ENCODE measurements around the gene FBRS. TPM values are rescaled to one million over a fixed set of nuclear protein-coding genes. Genes with fewer than 3 reads are reported as not detected.

Gene FBRS
- total RNA-seq, 2 donors from 2014 or later = 49.0 to 106 TPM

DNA sequence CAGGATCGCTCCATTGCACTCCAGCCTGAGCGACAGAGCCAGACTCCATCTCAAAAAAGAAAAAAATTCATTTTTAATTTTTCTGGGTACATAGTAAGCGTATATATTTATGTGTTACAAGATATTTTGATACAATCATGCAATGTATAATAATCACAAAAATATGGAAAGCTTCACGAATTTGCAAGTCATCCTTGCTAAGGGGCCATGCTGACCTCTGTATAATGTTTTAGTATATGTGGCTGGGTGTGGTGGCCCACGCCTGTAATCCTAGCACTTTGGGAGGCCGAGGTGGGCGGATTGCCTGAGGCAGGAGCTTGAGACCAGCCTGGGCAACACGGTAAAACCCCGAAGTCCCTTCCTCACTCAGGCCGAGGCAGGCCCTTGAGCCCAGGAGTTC is 16.9 kb downstream of the FBRS start:
- no peak overlapping the region for H3K27ac ChIP-seq
- intact Hi-C loops (cut with DNase I) = no loop called here
- H3K36me3 ChIP-seq = peaks cover 0 to 2% of the 10 kb centered on the region in 2 donors
- no peak for DNase-seq (ENCODE audit: low spot score)
- H3K27me3 ChIP-seq (replicated peaks; ENCODE audit: insufficient read depth) = no peaks in the 10 kb centered on the region
- 89% methylated on average over 10 of the region's 10 CpGs for WGBS
- no peak overlapping the region for H3K4me3 ChIP-seq
- no peak for TF ChIP-seq POLR2AphosphoS5 (IDR thresholded peaks at IDR 0.05)
- TF ChIP-seq POLR2A (IDR thresholded peaks at IDR 0.05) = no peak
- TF ChIP-seq, protein P1, sequence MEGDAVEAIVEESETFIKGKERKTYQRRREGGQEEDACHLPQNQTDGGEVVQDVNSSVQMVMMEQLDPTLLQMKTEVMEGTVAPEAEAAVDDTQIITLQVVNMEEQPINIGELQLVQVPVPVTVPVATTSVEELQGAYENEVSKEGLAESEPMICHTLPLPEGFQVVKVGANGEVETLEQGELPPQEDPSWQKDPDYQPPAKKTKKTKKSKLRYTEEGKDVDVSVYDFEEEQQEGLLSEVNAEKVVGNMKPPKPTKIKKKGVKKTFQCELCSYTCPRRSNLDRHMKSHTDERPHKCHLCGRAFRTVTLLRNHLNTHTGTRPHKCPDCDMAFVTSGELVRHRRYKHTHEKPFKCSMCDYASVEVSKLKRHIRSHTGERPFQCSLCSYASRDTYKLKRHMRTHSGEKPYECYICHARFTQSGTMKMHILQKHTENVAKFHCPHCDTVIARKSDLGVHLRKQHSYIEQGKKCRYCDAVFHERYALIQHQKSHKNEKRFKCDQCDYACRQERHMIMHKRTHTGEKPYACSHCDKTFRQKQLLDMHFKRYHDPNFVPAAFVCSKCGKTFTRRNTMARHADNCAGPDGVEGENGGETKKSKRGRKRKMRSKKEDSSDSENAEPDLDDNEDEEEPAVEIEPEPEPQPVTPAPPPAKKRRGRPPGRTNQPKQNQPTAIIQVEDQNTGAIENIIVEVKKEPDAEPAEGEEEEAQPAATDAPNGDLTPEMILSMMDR (IDR thresholded peaks at IDR 0.05) = no peak
- H3K4me1 ChIP-seq (replicated peaks) = no peaks in the 10 kb centered on the region
- H3K9me3 ChIP-seq = no peaks in the 10 kb centered on the region

GRCh38 chr16:30677931-30678585 is 19.8 kb downstream of the FBRS start:
- intact Hi-C loops (cut with DNase I) = no loop called here
- H3K27ac ChIP-seq = no peak overlapping the region
- TF ChIP-seq POLR2A (IDR thresholded peaks at IDR 0.05) = no peak
- no peak for TF ChIP-seq POLR2AphosphoS5 (IDR thresholded peaks at IDR 0.05)
- TF ChIP-seq, protein P1 (IDR thresholded peaks at IDR 0.05) = no peak
- H3K27me3 ChIP-seq (replicated peaks; ENCODE audit: insufficient read depth) = no peaks in the 10 kb centered on the region
- no peaks in the 10 kb centered on the region for H3K4me1 ChIP-seq (replicated peaks)
- no peak for DNase-seq (ENCODE audit: low spot score)
- no peak overlapping the region for H3K4me3 ChIP-seq
- no peaks in the 10 kb centered on the region for H3K36me3 ChIP-seq
- 76% methylated on average over 11 of the region's 11 CpGs for whole genome bisulfite sequencing
- H3K9me3 ChIP-seq = no peaks in the 10 kb centered on the region

DNA sequence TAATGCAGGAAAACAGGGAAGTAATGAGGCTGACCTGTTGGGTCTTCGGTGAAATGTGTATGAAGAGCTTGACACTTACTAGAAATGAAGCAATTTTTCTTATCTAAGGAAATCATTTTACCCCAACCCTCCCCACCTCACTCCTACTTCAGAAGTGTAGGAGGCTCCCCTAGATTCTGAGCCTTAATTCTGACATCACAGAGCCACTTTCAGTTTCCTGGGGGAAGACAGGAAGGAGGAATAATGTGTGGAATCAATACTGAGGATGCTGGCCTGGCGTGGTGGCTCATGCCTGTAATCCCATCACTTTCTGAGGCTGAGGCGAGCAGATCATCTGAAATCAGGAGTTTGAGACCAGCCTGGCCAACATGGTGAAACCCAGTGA is 20.3 kb downstream of the FBRS start:
- no peaks in the 10 kb centered on the region for H3K4me1 ChIP-seq (replicated peaks)
- 87% methylated on average over 3 of the region's 3 CpGs for WGBS
- no peak for TF ChIP-seq POLR2AphosphoS5 (IDR thresholded peaks at IDR 0.05)
- TF ChIP-seq, protein P1 (IDR thresholded peaks at IDR 0.05) = no peak
- no peak for TF ChIP-seq POLR2A (IDR thresholded peaks at IDR 0.05)

GRCh38 chr16:30680326-30680725 is 22.1 kb downstream of the FBRS start:
- H3K27ac ChIP-seq = no peak overlapping the region
- WGBS = 92% methylated on average over 3 of the region's 3 CpGs
- DNase-seq (ENCODE audit: low spot score) = no peak
- intact Hi-C loops (cut with DNase I) = no loop called here
- TF ChIP-seq POLR2A (IDR thresholded peaks at IDR 0.05) (no peak), POLR2AphosphoS5 (IDR thresholded peaks at IDR 0.05) (no peak)
- TF ChIP-seq, protein P1 (IDR thresholded peaks at IDR 0.05) = no peak
- no peak overlapping the region for H3K4me3 ChIP-seq
- H3K36me3 ChIP-seq = no peaks in the 10 kb centered on the region
- no peaks in the 10 kb centered on the region for H3K4me1 ChIP-seq (replicated peaks)
- no peaks in the 10 kb centered on the region for H3K9me3 ChIP-seq
- H3K27me3 ChIP-seq (replicated peaks; ENCODE audit: insufficient read depth) = no peaks in the 10 kb centered on the region

More for the DNA sequence above, 20.3 kb downstream of the FBRS start:
- DNase-seq (ENCODE audit: low spot score) = no peak
- Histone ChIP-seq H3K4me3 (no peak overlapping the region), H3K36me3 (no peaks in the 10 kb centered on the region), H3K27ac (no peak overlapping the region), H3K27me3 (replicated peaks; ENCODE audit: insufficient read depth) (no peaks in the 10 kb centered on the region), H3K9me3 (no peaks in the 10 kb centered on the region)
- intact Hi-C loops (cut with DNase I) = no loop called here

DNA sequence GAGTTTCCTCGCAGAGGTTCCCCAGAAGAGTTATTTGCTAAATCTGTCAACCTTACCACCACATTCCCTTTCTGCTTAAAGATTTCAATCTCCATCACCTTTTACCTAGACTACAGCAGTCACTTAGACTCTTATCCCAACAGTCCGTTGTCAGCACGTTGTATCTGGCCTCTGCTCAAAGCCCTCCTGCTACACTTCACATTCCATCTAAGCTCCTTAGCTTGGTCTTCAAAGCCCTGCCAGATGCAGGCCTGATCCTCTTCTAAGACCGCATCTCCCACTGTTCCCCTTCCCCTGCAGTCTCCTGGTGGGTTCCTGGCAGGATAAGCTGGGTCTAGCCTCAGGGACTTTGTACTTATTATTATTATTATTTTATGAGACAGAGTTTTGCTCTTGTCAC is 30.5 kb downstream of the FBRS start:
- Histone ChIP-seq H3K27me3 (replicated peaks; ENCODE audit: insufficient read depth) (no peaks in the 10 kb centered on the region), H3K27ac (no peak overlapping the region), H3K9me3 (no peaks in the 10 kb centered on the region), H3K4me3 (no peak overlapping the region), H3K4me1 (replicated peaks) (no peaks in the 10 kb centered on the region), H3K36me3 (no peaks in the 10 kb centered on the region)
- intact Hi-C loops (cut with DNase I) = no loop called here
- TF ChIP-seq POLR2AphosphoS5 (IDR thresholded peaks at IDR 0.05) (no peak), POLR2A (IDR thresholded peaks at IDR 0.05) (no peak)
- TF ChIP-seq, protein P1 (IDR thresholded peaks at IDR 0.05) = no peak
- DNase-seq (ENCODE audit: low spot score) = no peak
- WGBS = 74% methylated on average over 4 of the region's 4 CpGs
